GM18951 (cell line): ENCODE results near the gene RAD23A.
"Not testable (repeated sequence)": the region's sequence is repeated elsewhere in the genome, so short reads cannot be mapped to it uniquely, and the experiment has no call there.

Source experiments
- POLR2A ChIP-seq: IDR thresholded peaks from 4 replicates; pipeline ENCODE4 v1.6.1; 2011; ENCODE audit warnings: mild to moderate bottlenecking; ENCODE audit not compliant: insufficient read length, insufficient read depth; ENCODE audit errors: extremely low read depth
- in situ Hi-C: fragments of 300-500 bp; cut with MboI; formaldehyde crosslinking; loops from one replicate; pipeline ENCODE4 v1.12.0; 2022; ENCODE audit warnings: low sequenced_read_pairs, mixed read lengths, inconsistent platforms; ENCODE audit not compliant: unreplicated experiment

The RAD23A gene

DNA sequence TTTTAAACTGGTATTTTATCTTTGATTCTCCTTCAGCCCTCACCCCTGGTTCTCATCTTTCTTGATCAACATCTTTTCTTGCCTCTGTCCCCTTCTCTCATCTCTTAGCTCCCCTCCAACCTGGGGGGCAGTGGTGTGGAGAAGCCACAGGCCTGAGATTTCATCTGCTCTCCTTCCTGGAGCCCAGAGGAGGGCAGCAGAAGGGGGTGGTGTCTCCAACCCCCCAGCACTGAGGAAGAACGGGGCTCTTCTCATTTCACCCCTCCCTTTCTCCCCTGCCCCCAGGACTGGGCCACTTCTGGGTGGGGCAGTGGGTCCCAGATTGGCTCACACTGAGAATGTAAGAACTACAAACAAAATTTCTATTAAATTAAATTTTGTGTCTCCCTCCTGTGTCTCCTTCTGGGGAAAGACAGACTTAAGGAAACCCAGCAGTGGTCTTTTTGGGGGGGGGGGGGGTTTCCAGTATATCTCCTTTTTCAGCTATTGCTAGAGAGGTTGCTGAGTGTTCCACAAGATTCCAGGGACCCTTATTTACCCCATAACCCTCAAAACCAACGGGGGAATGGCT lies 1.5 kb upstream of the RAD23A start:
- TF ChIP-seq POLR2A = no peak

DNA sequence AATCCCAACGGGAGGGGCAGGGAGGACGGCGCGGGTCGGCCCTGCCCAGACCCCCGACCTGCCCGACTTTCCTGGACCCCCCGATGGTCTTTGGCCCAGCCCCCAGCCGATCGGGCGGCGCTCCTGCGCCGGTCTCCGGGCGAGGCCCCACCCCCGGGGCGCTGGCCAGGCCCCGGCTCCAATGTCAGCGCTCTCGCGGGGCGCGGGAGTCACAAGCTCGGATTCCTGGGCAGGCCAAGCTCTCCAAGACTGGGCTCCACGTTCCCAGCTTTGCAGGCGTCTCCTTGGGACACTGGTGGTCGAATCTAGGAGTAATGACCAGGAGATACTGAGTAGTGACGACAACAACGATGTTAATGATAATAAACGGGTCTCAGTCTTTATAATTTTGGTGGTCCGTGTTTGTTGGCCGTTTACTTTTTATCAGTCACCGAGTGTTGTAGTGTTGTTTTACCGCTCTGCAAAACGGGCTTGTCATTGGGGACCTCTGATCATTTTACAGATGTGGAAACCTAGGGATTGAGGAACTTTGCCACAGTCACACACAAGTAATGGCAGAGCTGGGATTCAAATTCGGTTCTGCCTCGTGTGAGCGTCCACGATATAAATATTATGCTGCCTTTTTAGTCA lies 545 bp downstream of the RAD23A start:
- in situ Hi-C loops = no loop called here
- TF ChIP-seq POLR2A = no peak

More for the DNA sequence above, 1.5 kb upstream of the RAD23A start:
- in situ Hi-C loops = no loop called here

DNA sequence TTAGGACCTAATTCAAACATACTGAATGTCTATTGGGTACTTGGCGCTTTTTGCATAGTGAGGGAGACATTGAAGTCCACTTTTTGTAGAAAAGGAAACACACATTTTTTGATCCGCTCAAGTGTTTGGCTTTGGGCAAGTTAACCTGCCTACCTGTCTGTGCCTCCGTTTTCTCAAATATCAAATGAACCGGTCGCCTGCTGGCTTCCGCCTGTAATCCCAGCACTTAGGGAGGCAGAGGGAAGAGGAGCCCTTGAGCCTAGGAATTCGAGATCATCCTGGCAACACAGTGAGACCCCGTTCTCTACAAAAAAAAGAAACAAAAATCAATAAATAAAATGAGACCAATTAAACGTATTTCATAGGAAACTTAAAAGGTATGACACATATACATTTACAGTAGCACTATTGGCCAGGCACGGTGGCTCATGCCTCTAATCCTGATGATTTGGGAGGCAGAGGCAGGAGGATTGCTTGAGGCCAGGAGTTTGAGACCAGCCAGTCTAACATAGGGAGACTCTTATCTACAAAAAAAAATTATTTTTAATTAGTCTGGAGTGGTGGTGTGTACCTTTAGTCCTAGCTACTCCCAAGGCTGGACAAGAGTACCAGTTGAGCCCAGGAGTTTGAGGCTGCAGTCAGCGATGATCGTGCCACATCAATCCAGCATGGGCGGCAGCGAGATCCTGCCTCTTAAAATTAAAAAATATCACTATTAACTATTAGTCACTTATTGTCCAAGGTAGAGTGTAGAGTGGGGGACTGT lies 1.3 kb downstream of the RAD23A start:
- no peak for TF ChIP-seq POLR2A
- in situ Hi-C loops = no loop called here

DNA sequence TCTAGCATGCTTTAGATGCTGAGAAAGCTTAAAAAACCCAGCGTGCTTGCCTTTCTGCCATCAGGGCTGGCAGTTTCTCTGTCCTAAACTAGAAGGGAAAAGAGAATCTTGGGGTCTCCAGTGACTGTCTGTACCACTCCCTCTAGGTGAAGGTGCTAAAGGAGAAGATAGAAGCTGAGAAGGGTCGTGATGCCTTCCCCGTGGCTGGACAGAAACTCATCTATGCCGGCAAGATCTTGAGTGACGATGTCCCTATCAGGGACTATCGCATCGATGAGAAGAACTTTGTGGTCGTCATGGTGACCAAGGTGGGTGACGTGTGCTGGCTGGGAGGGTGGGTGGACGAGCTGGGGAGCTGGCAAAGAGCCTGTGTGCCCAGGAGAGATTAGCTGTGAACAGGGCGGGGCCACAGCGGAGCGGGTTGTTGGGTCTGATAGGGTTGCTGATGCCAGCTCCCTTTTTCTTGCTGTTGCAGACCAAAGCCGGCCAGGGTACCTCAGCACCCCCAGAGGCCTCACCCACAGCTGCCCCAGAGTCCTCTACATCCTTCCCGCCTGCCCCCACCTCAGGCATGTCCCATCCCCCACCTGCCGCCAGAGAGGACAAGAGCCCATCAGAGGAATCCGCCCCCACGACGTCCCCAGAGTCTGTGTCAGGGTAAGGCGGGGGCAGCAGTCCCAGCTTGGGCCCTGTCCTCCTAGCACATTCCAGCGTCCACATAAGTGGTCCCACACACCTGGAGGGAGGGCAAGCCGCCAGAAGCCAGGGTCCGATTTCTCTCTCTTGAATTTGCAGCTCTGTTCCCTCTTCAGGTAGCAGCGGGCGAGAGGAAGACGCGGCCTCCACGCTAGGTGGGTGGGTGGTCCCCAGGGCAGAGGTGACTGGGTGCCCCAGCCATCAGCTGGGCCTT lies 2.3 kb downstream of the RAD23A start:
- in situ Hi-C loops = no loop called here
- TF ChIP-seq POLR2A = no peak

DNA sequence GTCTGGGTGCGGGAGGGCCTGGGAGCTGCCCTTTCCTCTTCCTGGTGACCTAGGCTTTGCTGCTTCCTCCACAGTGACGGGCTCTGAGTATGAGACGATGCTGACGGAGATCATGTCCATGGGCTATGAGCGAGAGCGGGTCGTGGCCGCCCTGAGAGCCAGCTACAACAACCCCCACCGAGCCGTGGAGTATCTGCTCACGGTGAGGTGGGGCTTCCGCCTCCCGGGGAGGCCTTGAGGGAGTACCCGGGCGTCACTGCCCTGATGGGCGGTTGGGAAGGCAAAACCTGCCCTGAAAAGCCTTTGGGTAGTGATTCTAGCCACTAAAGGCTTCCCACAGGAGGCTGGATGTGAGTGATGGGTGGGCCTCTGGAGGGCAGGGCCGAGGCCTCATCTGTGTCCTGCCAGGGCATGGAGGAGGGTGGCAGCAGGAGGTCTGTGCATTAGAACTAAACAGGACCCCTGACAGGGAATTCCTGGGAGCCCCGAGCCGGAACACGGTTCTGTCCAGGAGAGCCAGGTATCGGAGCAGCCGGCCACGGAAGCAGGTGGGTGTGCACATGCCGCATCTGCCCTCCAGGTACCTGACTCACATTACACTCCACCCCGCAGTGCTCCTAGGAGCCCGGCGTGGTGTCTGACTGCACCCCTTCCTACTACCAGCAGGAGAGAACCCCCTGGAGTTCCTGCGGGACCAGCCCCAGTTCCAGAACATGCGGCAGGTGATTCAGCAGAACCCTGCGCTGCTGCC lies 3.1 kb downstream of the RAD23A start:
- in situ Hi-C loops = no loop called here
- TF ChIP-seq POLR2A = no peak

DNA sequence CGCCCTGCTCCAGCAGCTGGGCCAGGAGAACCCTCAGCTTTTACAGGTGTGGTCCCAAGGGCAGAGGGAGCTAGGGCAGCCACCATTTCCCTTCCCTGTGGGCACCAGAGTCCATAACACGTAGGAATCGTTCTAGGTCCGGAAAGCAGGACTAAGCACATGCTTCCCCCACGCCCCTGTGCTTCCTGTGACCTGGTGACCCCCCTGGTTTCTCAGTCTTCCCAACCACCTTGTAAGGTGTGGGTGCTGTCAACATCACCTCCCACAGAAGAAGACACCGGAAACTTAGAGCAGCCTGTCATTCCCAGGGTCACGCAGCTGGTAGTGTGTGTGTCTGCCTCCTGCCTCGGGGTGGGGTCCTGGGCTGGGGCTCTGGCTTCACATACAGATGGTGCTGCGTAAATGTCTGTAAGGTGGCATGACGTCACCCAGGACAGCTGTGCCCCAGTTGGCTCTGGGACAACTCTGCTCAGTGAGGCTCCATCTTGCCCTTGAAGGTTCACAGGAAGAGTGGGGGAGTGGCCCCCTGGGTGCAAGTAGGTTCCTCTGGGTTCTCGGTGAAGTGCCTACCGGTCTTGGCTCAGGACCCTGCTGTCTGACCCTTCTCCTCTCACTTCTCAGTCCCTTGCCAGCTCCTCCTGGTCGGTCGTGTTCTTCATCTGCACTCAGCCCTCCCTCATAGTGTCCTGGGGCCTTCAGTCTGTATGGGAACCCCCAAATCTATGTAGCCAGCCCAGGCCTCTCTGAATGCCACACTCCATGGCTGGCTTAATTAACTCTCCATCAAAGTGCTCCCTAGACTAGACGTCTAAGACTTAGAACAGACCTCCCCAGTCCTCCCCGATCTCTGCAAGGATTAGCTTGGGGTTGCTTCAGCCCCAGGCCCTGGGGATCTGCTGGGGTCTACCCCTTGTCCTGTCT lies 4.0 kb downstream of the RAD23A start:
- TF ChIP-seq POLR2A = no peak
- in situ Hi-C loops = no loop called here

DNA sequence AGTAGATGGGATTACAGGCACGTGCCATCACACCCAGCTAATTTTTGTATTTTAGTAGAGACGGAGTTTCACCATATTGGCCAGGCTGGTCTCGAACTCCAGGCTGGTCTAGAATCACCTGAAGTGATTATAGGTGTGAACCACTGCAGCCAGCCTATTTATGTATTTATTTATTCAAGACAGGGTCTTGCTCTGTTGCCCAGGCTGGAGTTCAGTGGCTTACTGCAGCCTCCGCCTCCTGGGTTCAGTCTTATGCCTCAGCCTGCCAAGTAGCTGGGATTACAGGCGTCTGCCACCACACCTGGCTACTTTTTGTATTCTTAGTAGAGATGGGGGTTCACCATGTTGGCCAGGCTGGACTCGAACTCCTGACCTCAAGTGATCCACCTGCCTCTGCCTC lies 6.4 kb downstream of the RAD23A start:
- in situ Hi-C loops = not testable (repeated sequence)

DNA sequence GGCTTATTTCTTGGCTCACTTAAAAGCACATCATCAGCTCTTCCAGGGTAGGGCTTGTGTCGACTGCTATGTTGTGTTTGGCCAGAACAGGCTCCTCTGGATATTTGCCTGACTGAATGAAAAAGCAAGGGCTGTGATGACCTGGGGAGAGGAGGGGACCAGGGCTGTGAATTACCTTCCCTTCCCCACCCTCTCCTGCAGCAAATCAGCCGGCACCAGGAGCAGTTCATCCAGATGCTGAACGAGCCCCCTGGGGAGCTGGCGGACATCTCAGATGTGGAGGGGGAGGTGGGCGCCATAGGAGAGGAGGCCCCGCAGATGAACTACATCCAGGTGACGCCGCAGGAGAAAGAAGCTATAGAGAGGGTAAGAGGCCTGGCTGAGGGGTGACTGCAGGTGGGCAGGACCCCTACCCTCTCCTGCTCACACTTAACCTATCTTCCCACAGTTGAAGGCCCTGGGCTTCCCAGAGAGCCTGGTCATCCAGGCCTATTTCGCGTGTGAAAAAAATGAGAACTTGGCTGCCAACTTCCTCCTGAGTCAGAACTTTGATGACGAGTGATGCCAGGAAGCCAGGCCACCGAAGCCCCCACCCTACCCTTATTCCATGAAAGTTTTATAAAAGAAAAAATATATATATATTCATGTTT lies 7.0 kb downstream of the RAD23A start:
- in situ Hi-C loops = no loop called here
- no peak for TF ChIP-seq POLR2A

DNA sequence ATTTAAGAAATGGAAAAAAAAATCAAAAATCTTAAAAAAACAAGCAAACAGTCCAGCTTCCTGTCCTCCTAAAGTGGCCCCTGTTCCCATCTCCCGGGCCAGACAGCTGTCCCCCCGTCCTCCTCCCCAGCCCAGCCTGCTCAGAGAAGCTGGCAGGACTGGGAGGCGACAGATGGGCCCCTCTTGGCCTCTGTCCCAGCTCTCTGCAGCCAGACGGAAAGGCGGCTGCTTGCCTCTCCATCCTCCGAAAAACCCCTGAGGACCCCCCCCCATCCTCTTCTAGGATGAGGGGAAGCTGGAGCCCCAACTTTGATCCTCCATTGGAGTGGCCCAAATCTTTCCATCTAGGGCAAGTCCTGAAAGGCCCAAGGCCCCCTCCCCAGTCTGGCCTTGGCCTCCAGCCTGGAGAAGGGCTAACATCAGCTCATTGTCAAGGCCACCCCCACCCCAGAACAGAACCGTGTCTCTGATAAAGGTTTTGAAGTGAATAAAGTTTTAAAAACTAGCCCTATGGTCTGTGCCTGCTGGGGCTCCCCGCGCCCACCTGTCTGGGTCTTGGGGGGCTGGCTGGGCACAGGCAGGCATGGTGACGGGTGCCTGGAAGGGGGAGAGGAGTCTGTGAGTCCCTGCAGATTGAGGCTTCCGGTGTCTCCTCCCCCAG lies 7.6 kb downstream of the RAD23A start:
- TF ChIP-seq POLR2A = no peak
- in situ Hi-C loops = no loop called here

DNA sequence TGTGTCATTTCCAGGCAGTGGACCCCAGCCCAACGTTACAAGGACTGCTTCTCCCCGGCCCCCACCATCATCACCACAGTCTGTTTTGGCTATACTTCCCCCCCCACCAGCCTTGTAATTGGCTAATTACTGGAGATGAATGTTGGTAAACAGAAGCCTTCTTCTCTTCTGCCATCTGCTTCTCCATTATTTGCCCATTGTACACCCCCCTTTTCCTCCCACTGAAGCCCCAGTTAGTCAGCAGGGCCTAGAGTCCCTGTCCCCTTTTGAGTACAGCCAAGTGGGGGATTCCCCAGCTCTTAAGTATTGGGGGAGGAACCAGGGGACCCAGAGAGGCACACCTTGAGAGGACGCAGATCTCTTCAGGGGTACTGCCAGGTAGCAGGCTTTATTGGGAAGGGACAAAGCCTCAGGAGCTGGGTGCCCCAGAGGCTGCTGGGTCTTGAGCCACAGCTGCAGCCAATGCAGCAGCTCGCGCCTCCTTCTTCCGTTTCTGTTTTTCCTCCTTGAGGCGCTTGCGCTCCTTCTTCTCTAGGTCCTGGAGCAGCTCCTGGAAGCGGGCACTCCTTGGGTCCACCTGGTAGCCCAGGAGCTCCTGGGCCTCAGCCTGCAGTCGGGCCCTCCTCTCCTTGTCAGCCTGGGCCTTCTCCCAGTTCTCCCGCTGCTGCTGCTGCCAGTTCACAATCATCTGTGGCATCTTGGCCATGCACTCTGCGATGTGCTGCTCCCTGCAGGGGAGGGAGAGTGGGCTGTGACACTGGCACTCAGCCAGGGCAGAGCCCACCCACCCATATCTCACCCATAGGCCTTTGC lies 8.3 kb downstream of the RAD23A start:
- in situ Hi-C loops = no loop called here

DNA sequence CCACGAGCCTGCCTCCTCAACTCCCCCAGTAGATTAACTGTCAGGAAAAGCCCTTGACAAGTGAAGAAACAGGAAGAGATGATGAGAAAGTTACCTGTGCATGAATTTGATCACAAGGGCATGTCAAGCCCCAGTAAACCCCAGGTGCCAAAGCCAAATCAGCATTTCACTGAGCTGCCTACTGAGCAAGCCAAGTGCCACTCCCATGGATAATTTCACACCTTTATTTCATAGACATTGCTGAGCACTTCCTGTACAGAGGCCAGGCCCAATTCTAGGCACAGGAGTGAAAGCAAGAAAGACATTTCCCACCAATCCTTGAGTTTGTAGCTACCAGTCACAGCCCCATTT lies 8.9 kb downstream of the RAD23A start:
- in situ Hi-C loops = no loop called here
- no peak for TF ChIP-seq POLR2A

More for the DNA sequence above, 8.3 kb downstream of the RAD23A start:
- no peak for TF ChIP-seq POLR2A

DNA sequence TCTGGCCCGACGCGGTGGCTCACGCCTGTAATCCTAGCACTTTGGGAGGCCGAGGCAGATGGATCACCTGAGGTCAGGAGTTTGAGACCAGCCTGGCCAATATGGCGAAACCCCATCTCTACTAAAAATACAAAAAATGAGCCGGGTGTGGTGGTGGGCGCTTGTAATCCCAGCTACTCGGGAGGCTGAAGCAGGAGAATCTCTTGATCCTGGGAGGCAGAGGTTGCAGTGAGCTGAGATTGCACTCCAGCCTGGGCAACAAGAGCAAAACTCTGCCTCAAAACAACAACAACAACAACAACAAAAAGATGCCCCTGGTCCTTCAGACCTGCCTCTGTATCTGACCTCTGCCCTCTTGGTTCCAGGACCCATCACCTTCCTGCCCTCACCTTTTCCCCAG lies 9.9 kb downstream of the RAD23A start:
- in situ Hi-C loops = not testable (repeated sequence)
